HEK293T (cell line): ENCODE measurements around the gene FAM163B.

Experiments
- BHLHE40 ChIP-seq: fragments of 450-650 bp; IDR thresholded peaks from 2 replicates; pipeline ENCODE4 v1.6.1; 2016; ENCODE audit warnings: mild to moderate bottlenecking, moderate library complexity, borderline replicate concordance
- ELF4 ChIP-seq: fragments of 450-650 bp; IDR thresholded peaks from 2 replicates; pipeline ENCODE4 v1.6.1; 2017; ENCODE audit warnings: antibody characterized with exemption
- FOXM1 ChIP-seq: fragments of 450-650 bp; IDR thresholded peaks from 2 replicates; pipeline ENCODE4 v1.6.1; 2017; ENCODE audit warnings: mild to moderate bottlenecking, borderline replicate concordance
- HDGF ChIP-seq: fragments of 450-650 bp; IDR thresholded peaks from 2 replicates; pipeline ENCODE4 v1.6.1; 2017; ENCODE audit warnings: antibody characterized with exemption, borderline replicate concordance
- L3MBTL2 ChIP-seq: fragments of 450-650 bp; conservative IDR thresholded peaks from 2 replicates; pipeline ENCODE4 v1.6.1; 2016; ENCODE audit warnings: mild to moderate bottlenecking
- LEF1 ChIP-seq: fragments of 450-650 bp; IDR thresholded peaks from 2 replicates; pipeline ENCODE4 v1.6.1; 2017; ENCODE audit warnings: mild to moderate bottlenecking, borderline replicate concordance
- NFRKB ChIP-seq: fragments of 450-650 bp; IDR thresholded peaks from 2 replicates; pipeline ENCODE4 v1.6.1; 2016; ENCODE audit warnings: mild to moderate bottlenecking, moderate library complexity
- PKNOX1 ChIP-seq: fragments of 450-650 bp; IDR thresholded peaks from 2 replicates; pipeline ENCODE4 v1.6.1; 2016
- SP1 ChIP-seq: fragments of 450-650 bp; IDR thresholded peaks from 2 replicates; pipeline ENCODE4 v1.6.1; 2017
- SUZ12 ChIP-seq: fragments of 450-650 bp; IDR thresholded peaks from 2 replicates; pipeline ENCODE4 v1.6.1; 2016; ENCODE audit warnings: mild to moderate bottlenecking
- TARDBP ChIP-seq: fragments of 450-650 bp; IDR thresholded peaks from 2 replicates; pipeline ENCODE4 v1.6.1; 2016
- ZNF384 ChIP-seq: fragments of 450-650 bp; IDR thresholded peaks from 2 replicates; pipeline ENCODE4 v1.6.1; 2016

- TF ChIP-seq SUZ12 (no peak), HDGF (no peak), ELF4 (no peak), LEF1 (no peak), SP1 (no peak), NFRKB (no peak), TARDBP (no peak), ZNF384 (no peak), PKNOX1 (no peak), FOXM1 (no peak), BHLHE40 (no peak), L3MBTL2 (no peak)
These were observed 17.2 kb downstream of the FAM163B start for GRCh38 chr9:133591985-133592384.
